HG03135 (cell line): Measurements from ENCODE around the gene SORD.
"Not testable (repeated sequence)": the region's sequence is repeated elsewhere in the genome, so short reads cannot be mapped to it uniquely, and the experiment has no call there.

Experiments used
- ATAC-seq: cut with Tn5 transposase; IDR thresholded peaks from one replicate; pipeline ENCODE4 v1.9.1; 2021; ENCODE audit warnings: mild to moderate bottlenecking, moderate library complexity; ENCODE audit not compliant: unreplicated experiment

The SORD gene

GRCh38 chr15:45093622-45094357 lies 70.8 kb downstream of the SORD start:
- no peak for ATAC-seq

DNA sequence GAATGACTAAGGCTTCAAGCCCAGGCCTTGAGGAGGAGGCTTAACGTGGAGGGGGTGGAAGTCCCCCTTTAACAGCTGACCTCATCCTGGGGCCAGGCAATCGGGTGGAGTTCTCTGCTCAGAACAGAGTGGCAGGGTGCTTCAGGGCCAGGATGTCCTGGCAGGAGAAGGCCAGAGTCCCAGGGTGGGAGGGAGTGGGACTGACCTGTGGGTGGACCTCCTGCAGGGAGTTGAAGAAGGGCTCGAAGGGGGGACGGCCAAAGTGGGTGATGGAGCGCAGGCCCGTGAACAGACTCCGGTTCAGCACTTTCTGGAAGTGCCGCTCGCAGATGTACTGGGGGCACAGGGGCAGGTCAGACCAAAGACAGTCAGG lies 71.3 kb downstream of the SORD start:
- no peak for ATAC-seq

DNA sequence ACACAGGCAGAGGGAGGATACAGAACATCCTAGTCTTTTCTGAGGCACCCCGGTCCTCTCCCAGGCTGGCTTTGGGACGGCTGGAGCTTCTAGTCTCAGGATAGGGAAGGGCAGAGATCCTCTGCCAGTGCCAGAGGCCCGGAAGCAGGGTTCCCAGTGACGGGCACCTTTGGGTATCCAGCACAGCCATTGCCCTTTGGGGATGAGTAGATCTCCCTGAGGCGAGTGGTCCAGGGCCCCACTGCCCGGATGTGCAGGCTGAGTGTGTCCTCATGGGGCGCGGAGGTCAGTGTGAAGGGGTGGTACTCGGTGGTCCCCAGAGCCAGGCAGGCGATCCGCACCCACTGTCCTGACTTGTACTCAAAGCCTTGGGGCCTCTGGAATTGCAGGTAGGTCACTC lies 72.7 kb downstream of the SORD start:
- no peak for ATAC-seq

DNA sequence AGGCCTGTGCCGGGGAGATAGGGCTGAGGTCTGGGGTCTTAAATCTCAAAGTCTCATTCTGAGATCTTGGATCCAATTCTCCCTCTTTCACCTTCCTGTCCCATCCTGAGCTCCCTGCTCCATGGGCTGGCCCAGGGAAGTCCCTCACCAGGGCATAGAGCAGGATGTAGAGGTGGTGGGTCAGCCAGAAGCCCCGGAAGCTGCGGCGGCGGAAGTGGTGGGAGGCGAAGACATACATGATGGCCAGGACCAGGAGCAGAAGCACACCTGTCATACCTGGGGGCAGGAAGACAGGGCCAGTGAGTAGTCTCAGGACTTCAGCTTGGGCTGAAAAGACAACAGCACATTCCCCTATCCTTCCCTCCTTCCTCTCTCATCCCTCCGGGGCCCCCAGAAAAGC lies 74.5 kb downstream of the SORD start:
- ATAC-seq, result no peak

DNA sequence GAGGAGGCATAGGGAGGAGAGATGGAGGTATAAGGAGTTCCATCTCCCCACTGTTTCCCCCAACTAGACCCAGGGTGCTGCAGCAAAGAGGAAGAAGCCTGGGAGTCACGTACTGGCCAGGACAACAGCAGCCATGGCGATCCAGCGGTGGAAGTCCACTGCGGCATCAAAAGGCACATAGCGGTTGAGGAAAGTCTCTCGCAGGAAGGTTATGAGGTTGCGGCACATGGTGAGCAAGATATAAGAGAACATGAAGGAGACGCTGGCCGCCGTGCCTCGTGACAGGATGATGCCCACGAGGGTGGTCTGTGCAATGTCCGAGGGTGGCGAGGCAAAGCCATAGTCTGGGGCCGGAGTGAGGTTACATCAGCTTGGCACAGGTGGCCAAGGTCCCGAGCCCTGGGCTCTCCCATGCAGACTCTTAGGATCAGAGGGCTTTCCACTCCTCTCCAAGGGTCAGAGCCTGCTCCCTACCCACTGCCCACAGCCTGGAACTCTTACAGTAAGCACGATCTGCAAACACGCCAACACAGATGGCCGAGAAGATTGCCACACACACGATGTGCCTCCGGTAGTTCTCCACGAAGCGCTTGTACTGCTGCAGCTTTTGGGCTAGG lies 76.7 kb downstream of the SORD start:
- no peak for ATAC-seq

- ATAC-seq, result no peak
Measured at GRCh38 chr15:45100884-45101625, 78.1 kb downstream of the SORD start.

GRCh38 chr15:45101749-45102148 lies 78.8 kb downstream of the SORD start:
- ATAC-seq, result no peak

DNA sequence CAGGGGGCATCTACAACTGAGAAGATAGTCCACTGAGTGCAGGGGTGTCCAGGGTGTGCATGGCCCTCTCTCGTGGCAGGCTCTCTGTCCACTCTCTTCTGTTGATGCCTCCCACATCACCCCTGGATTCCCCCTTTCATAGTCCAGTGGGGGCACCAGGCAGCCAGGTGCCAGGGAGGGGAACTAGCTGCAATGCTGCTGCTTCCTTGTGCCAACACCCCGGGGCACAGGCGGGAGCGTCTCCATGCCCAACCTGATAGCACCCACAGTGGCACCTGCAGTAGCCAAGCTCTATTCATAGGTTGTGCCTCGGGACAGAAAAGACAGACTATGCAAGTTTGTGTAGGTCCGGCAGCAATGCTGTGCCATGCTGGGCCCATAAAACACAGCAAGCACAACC lies 79.2 kb downstream of the SORD start:
- no peak for ATAC-seq

GRCh38 chr15:45104170-45104569 lies 81.2 kb downstream of the SORD start:
- ATAC-seq, result not testable (repeated sequence)

GRCh38 chr15:45105586-45105985 lies 82.6 kb downstream of the SORD start:
- ATAC-seq, result no peak

- no peak for ATAC-seq
Measured at GRCh38 chr15:45106002-45106790, 83.2 kb downstream of the SORD start.

GRCh38 chr15:45107941-45108630 lies 85.1 kb downstream of the SORD start:
- ATAC-seq, result no peak

DNA sequence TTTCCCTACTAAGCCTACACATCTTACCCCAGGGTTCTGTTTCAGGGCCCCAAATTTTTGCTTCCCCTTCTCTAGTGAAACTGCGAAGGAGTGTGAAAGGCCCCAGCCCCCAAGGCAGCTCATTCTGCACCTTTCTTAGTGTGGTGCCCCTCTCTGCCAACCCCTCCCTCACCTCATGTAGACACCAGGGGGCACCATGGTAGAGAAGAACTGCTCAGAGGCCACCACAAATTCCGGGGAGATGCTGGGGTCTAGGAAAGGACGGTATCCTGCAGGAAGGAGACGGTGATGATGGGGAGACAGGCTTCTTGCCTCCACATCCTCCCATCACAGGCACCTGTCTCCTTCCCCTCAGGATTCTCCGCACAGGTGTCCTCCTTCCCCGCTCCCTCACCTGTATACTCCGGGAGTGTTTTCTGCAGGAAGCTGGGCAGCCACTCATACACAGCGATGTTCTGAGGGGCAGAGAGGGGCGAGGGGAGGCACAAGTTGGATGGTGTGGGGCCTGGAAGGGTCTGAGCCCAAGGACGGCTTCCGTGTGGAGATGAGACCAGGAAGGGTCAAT lies 87.3 kb downstream of the SORD start:
- ATAC-seq, result no peak

- no peak for ATAC-seq
Measured at GRCh38 chr15:45111390-45112142, 88.6 kb downstream of the SORD start.

DNA sequence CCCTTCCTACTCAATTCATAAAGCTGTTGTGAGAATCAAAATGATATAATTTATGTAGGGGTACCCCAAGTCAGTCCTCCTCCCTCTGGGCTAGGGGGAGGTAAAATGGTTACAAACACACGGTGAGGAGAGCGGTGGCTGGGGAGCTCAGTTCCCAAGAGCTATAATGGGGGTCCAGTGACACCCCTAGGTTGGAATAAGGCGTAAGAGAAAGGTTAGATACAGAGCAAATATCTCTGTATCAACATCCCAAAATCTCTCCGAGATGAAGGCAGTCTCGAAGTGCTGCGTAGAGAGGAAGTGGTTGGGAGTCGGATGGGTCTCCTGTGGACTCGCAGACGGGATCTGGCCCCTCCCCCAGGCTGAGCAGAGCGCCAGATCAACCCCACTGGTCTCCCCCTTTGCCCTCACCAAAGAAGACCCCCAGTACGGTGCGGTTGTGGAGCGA lies 89.2 kb downstream of the SORD start:
- ATAC-seq, result no peak

- ATAC-seq, result no peak
Measured at GRCh38 chr15:45112591-45113379, 89.8 kb downstream of the SORD start.

DNA sequence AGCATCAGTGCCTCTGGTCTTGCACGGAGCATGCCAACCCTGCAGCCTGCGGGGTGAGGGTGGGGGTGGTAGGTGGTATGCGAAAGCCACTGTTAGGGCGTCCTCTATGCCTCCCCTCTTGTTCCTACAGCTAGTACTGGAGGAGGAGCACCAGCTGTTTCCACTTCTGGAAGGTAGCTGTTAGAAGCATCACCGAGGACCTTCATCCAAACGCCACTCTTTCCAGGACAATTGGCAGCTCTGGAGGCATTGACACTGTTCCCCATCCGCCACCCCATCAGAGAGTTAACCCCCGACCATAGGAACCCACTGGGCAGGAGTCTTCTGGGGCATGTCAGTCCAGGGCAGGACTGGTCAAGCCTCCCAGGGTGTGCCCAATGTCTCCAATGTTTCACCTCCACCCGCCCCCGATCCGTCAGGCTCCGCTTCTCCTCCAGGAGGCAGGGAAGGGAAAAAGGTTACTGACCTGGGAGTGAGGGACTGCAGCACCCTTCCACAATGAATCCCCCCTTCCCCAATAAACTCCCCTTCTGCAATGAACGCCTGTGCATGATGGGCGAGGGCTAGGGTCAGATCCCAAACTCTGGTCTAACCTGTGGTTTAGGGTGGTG lies 90.5 kb downstream of the SORD start:
- no peak for ATAC-seq

DNA sequence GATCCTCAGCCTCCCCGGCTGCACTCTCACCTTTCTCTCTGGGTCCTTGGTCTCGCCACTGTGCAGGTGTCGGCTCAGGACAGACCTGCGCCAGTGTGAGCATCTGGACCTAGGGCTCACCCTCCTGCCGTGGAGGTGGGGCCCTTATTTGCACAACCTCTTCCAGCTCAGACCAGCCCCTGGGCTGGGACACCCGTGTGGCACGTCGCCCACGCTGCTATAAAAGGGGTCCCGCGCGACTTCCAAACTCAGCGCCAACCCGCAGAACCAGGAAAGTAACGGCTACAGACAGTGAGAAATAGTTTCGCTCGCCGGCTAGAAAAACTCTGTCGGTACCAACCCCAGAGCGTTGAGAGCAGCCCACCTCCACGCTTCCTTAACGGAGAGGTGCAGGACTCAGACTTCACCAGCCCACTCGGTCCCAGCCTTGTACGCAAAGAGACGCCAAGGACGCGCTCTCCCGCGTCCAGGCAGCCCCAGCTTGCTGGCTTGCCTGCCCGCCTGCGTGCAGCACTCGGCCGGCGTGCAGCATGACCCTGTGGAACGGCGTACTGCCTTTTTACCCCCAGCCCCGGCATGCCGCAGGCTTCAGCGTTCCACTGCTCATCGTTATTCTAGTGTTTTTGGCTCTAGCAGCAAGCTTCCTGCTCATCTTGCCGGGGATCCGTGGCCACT lies 91.2 kb downstream of the SORD start, which contains the start of the genes DUOX2 and DUOXA2:
TSS of gene DUOX2 (minus strand) at position 97 of the 675 bp plus-strand sequence. CDS start 761 bp downstream, outside the sequence.
TSS of gene DUOXA2 (plus strand) at position 251 of the 675 bp plus-strand sequence. CDS start at position 531, 280 bp downstream.
- no peak for ATAC-seq
